GM12878 (cell line): Measurements from ENCODE around the gene CD2AP.

Experiments
- CBFB ChIP-seq: IDR thresholded peaks from 2 replicates; pipeline ENCODE4 v1.6.1; 2016; ENCODE audit warnings: antibody characterized with exemption, low read depth
- GABPA ChIP-seq: IDR thresholded peaks from 2 replicates; pipeline ENCODE4 v1.6.1; 2014; ENCODE audit warnings: antibody characterized with exemption, low read depth, mild to moderate bottlenecking, inconsistent platforms
- GATAD2B ChIP-seq: fragments of 450-650 bp; conservative IDR thresholded peaks from 2 replicates; pipeline ENCODE4 v1.6.1; 2017; ENCODE audit warnings: low read depth, mild to moderate bottlenecking, moderate library complexity
- JUNB ChIP-seq: IDR thresholded peaks from 2 replicates; pipeline ENCODE4 v1.6.1; 2016; ENCODE audit warnings: antibody characterized with exemption, mild to moderate bottlenecking
- MEF2A ChIP-seq: IDR thresholded peaks from 2 replicates; pipeline ENCODE4 v1.6.1; 2011; ENCODE audit warnings: low read depth, mild to moderate bottlenecking, low read length, moderate library complexity; ENCODE audit not compliant: insufficient read depth
- SMARCA5 ChIP-seq: fragments of 450-650 bp; IDR thresholded peaks from 2 replicates; pipeline ENCODE4 v1.6.1; 2017; ENCODE audit warnings: mild to moderate bottlenecking
- STAT3 ChIP-seq: IDR thresholded peaks from 2 replicates; pipeline ENCODE4 v1.6.1; 2011; ENCODE audit warnings: low read depth, low read length, improper control_type of control experiment
- TAF1 ChIP-seq: IDR thresholded peaks from 2 replicates; pipeline ENCODE4 v1.6.1; 2011; ENCODE audit warnings: mild to moderate bottlenecking, low read depth, low read length, borderline replicate concordance
- TF ChIP-seq, protein P1 (sequence below): IDR thresholded peaks from 2 replicates; pipeline ENCODE4 v1.6.1; 2012; ENCODE audit warnings: mild to moderate bottlenecking, low read depth, low read length
- TF ChIP-seq, protein P2 (sequence below): IDR thresholded peaks from 2 replicates; pipeline ENCODE4 v1.6.1; 2012; ENCODE audit warnings: low read depth, low read length, improper control_type of control experiment
- TF ChIP-seq, protein P3 (sequence below), 3 experiments: IDR thresholded peaks in 2 of 3; conservative IDR thresholded peaks in 1 of 3; 2 replicates each; pipeline ENCODE4 v1.5.1; 2011; ENCODE audit warnings: low read depth in 3 of 3, low read length in 3 of 3, mild to moderate bottlenecking in 3 of 3, control low read depth in 2 of 3, moderate library complexity in 2 of 3, inconsistent platforms in 1 of 3, mixed read lengths in 1 of 3; ENCODE audit not compliant: control insufficient read depth in 2 of 3, insufficient read depth in 1 of 3; ENCODE audit errors: extremely low read depth in 1 of 3
- TF ChIP-seq, protein P4 (sequence below): fragments of 450-650 bp; IDR thresholded peaks from 2 replicates; pipeline ENCODE4 v1.6.1; 2018; ENCODE audit warnings: borderline replicate concordance, mild to moderate bottlenecking; ENCODE audit not compliant: partially characterized antibody

DNA sequence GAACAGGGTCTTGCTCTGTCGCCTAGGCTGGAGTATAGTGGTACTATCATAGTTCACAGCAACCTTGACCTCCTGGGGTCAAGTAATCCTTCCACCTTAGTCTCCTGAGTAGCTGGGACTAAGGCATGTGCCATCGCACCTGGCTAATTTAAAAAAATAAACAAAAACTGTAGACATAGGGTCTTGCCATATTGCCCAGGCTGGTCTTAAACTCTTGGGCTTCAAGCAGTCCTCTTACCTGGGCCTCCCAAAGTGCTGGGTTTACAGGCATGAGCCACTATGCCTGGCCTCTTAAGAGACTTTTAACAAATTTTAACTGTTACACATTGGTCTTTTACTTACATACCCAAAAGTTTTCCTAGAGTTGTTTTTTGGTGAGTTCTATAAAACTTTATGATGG lies 12.4 kb downstream of the CD2AP start:
- no peak for TF ChIP-seq TAF1
- no peak for TF ChIP-seq JUNB
- TF ChIP-seq, protein P1, sequence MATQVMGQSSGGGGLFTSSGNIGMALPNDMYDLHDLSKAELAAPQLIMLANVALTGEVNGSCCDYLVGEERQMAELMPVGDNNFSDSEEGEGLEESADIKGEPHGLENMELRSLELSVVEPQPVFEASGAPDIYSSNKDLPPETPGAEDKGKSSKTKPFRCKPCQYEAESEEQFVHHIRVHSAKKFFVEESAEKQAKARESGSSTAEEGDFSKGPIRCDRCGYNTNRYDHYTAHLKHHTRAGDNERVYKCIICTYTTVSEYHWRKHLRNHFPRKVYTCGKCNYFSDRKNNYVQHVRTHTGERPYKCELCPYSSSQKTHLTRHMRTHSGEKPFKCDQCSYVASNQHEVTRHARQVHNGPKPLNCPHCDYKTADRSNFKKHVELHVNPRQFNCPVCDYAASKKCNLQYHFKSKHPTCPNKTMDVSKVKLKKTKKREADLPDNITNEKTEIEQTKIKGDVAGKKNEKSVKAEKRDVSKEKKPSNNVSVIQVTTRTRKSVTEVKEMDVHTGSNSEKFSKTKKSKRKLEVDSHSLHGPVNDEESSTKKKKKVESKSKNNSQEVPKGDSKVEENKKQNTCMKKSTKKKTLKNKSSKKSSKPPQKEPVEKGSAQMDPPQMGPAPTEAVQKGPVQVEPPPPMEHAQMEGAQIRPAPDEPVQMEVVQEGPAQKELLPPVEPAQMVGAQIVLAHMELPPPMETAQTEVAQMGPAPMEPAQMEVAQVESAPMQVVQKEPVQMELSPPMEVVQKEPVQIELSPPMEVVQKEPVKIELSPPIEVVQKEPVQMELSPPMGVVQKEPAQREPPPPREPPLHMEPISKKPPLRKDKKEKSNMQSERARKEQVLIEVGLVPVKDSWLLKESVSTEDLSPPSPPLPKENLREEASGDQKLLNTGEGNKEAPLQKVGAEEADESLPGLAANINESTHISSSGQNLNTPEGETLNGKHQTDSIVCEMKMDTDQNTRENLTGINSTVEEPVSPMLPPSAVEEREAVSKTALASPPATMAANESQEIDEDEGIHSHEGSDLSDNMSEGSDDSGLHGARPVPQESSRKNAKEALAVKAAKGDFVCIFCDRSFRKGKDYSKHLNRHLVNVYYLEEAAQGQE: no peak
- no peak for TF ChIP-seq MEF2A
- no peak for TF ChIP-seq GABPA
- TF ChIP-seq SMARCA5: no peak
- TF ChIP-seq, protein P2, sequence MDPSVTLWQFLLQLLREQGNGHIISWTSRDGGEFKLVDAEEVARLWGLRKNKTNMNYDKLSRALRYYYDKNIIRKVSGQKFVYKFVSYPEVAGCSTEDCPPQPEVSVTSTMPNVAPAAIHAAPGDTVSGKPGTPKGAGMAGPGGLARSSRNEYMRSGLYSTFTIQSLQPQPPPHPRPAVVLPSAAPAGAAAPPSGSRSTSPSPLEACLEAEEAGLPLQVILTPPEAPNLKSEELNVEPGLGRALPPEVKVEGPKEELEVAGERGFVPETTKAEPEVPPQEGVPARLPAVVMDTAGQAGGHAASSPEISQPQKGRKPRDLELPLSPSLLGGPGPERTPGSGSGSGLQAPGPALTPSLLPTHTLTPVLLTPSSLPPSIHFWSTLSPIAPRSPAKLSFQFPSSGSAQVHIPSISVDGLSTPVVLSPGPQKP: no peak
- TF ChIP-seq, protein P3, sequence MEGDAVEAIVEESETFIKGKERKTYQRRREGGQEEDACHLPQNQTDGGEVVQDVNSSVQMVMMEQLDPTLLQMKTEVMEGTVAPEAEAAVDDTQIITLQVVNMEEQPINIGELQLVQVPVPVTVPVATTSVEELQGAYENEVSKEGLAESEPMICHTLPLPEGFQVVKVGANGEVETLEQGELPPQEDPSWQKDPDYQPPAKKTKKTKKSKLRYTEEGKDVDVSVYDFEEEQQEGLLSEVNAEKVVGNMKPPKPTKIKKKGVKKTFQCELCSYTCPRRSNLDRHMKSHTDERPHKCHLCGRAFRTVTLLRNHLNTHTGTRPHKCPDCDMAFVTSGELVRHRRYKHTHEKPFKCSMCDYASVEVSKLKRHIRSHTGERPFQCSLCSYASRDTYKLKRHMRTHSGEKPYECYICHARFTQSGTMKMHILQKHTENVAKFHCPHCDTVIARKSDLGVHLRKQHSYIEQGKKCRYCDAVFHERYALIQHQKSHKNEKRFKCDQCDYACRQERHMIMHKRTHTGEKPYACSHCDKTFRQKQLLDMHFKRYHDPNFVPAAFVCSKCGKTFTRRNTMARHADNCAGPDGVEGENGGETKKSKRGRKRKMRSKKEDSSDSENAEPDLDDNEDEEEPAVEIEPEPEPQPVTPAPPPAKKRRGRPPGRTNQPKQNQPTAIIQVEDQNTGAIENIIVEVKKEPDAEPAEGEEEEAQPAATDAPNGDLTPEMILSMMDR (IDR thresholded peaks at IDR 0.05 in 2 of 3, conservative IDR thresholded peaks at IDR 0.05 in 1 of 3; ENCODE audit: control insufficient read depth in 2 of 3, extremely low read depth in 1 of 3, insufficient read depth in 1 of 3, low read depth in 3 of 3, low read length in 3 of 3): no peak
- TF ChIP-seq GATAD2B: no peak
- no peak for TF ChIP-seq STAT3
- TF ChIP-seq, protein P4, sequence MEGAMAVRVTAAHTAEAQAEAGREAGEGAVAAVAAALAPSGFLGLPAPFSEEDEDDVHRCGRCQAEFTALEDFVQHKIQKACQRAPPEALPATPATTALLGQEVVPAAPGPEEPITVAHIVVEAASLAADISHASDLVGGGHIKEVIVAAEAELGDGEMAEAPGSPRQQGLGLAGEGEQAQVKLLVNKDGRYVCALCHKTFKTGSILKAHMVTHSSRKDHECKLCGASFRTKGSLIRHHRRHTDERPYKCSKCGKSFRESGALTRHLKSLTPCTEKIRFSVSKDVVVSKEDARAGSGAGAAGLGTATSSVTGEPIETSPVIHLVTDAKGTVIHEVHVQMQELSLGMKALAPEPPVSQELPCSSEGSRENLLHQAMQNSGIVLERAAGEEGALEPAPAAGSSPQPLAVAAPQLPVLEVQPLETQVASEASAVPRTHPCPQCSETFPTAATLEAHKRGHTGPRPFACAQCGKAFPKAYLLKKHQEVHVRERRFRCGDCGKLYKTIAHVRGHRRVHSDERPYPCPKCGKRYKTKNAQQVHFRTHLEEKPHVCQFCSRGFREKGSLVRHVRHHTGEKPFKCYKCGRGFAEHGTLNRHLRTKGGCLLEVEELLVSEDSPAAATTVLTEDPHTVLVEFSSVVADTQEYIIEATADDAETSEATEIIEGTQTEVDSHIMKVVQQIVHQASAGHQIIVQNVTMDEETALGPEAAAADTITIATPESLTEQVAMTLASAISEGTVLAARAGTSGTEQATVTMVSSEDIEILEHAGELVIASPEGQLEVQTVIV: no peak
- no peak for TF ChIP-seq CBFB
